GM18907 (cell line): ENCODE data around the gene IGSF23.
"Not testable (repeated sequence)": the region's sequence is repeated elsewhere in the genome, so short reads cannot be mapped to it uniquely, and the experiment has no call there.

Experiments
- ATAC-seq: cut with Tn5 transposase; IDR thresholded peaks from one replicate; pipeline ENCODE4 v1.9.1; 2021; ENCODE audit warnings: mild to moderate bottlenecking, moderate library complexity; ENCODE audit not compliant: unreplicated experiment

The IGSF23 gene

GRCh38 chr19:44587963-44588770, 25.2 kb upstream of the IGSF23 start:
- ATAC-seq: no peak

GRCh38 chr19:44588771-44589112, 24.6 kb upstream of the IGSF23 start:
- ATAC-seq: no peak

- ATAC-seq: no peak
Measured at GRCh38 chr19:44590245-44591059, 22.9 kb upstream of the IGSF23 start.

- ATAC-seq: not testable (repeated sequence)
Measured at GRCh38 chr19:44591340-44591993, 21.9 kb upstream of the IGSF23 start.

GRCh38 chr19:44592451-44592890, 20.9 kb upstream of the IGSF23 start:
- ATAC-seq: no peak

- ATAC-seq: no peak
Measured at GRCh38 chr19:44593294-44593693, 20.1 kb upstream of the IGSF23 start.

- ATAC-seq: not testable (repeated sequence)
Measured at GRCh38 chr19:44593866-44594266, 19.5 kb upstream of the IGSF23 start.

GRCh38 chr19:44596428-44597130, 16.8 kb upstream of the IGSF23 start:
- ATAC-seq: no peak

GRCh38 chr19:44597131-44597491, 16.3 kb upstream of the IGSF23 start:
- no peak for ATAC-seq

- no peak for ATAC-seq
Measured at GRCh38 chr19:44598355-44598754, 15.0 kb upstream of the IGSF23 start.

GRCh38 chr19:44598880-44599279, 14.5 kb upstream of the IGSF23 start:
- no peak for ATAC-seq

GRCh38 chr19:44600466-44600865, 12.9 kb upstream of the IGSF23 start:
- ATAC-seq: no peak

- no peak for ATAC-seq
Measured at GRCh38 chr19:44602081-44602480, 11.3 kb upstream of the IGSF23 start.

- ATAC-seq: no peak
Measured at GRCh38 chr19:44603201-44603945, 10.0 kb upstream of the IGSF23 start.

GRCh38 chr19:44604241-44604640, 9.1 kb upstream of the IGSF23 start:
- no peak for ATAC-seq

GRCh38 chr19:44605547-44605946, 7.8 kb upstream of the IGSF23 start:
- no peak for ATAC-seq

- no peak for ATAC-seq
Measured at GRCh38 chr19:44607049-44607448, 6.3 kb upstream of the IGSF23 start.

- ATAC-seq: no peak
Measured at GRCh38 chr19:44607917-44608316, 5.4 kb upstream of the IGSF23 start.

- no peak for ATAC-seq
Measured at GRCh38 chr19:44608391-44608821, 5.0 kb upstream of the IGSF23 start.

- no peak for ATAC-seq
Measured at GRCh38 chr19:44609219-44609618, 4.1 kb upstream of the IGSF23 start.
